ENCODE results near the gene RNF167. TPM values are rescaled to one million over a fixed set of nuclear protein-coding genes. Genes with fewer than 3 reads are reported as not detected.

The RNF167 gene
- 100.0 and 109 TPM in 2 replicates for total RNA-seq (2022)
- percentile 82 among the genes with signal in this experiment for Bru-seq, nascent RNA
- percentile 95 among the genes with signal in this experiment for BruChase-seq, experiment 1, labeled RNA remaining after a 6-hour chase
- percentile 86 among the genes with signal in this experiment for BruChase-seq, experiment 2, labeled RNA remaining after a 2-hour chase
- long read RNA-seq, transcript RNF167-211 (9 exons, 1,757 nt) = major isoform, 14 of 62 reads
- long read RNA-seq, transcript RNF167-201 (10 exons, 1,915 nt) = major isoform, 14 of 62 reads
- long read RNA-seq, partial matches to known transcripts = 3 of 62 reads
- long read RNA-seq, other reads (novel, unspliced or antisense) = 23 of 62 reads

DNA sequence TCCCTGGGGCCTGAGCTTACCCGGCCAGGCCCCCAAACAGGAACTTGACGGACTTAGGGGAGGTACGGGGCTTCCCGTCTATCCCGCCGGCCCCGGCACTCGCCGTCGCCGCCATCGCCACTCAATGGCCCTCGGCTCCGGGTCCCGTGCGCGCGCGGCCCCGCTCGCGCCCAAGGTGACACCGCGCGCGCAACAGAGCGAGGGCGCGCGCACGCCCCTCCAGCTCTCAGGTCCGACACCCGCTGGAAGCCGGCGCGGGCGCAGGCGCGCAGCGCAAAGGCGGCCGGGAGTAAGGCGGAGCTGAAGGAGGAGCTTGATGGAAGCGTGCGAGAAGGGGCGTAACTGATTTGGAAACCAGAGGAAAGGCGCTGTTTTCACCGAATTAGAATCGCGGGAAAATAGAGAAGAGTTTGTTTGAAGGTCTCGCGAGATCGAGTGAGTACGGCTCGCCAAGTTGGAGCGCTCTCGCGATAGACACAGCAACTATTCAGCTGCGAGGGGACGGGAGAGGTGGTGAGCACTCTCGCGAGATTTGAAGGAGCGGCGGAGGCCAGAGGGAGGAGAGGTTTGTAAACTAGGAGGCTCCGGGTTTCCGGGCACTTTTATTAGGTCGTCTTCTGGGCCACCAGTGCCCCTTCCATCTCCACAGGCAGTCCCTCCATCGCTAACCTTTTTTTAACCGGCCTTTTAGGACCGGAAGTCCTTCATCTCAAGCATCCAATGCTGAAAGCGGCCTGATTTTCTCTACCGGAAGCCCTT is at the start of gene RNF167, which contains the start of gene SLC25A11:
Gene RNF167, plus strand, starts transcription at position 473 of the 759 bp plus-strand sequence. CDS start 642 bp downstream, outside the sequence.
Gene SLC25A11, minus strand, starts transcription at position 251 of the 759 bp plus-strand sequence. Its CDS starts 136 bp downstream, at position 115.
- H3K27ac Mint-ChIP-seq (ENCODE audit: low read depth, unreplicated experiment) = peak within 1 kb of the TSS; percentile 98
- TF ChIP-seq, protein P1, sequence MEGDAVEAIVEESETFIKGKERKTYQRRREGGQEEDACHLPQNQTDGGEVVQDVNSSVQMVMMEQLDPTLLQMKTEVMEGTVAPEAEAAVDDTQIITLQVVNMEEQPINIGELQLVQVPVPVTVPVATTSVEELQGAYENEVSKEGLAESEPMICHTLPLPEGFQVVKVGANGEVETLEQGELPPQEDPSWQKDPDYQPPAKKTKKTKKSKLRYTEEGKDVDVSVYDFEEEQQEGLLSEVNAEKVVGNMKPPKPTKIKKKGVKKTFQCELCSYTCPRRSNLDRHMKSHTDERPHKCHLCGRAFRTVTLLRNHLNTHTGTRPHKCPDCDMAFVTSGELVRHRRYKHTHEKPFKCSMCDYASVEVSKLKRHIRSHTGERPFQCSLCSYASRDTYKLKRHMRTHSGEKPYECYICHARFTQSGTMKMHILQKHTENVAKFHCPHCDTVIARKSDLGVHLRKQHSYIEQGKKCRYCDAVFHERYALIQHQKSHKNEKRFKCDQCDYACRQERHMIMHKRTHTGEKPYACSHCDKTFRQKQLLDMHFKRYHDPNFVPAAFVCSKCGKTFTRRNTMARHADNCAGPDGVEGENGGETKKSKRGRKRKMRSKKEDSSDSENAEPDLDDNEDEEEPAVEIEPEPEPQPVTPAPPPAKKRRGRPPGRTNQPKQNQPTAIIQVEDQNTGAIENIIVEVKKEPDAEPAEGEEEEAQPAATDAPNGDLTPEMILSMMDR (IDR thresholded peaks at IDR 0.05; ENCODE audit: unreplicated experiment) = no peak
- no peaks in the 10 kb centered on the region for H3K27me3 Mint-ChIP-seq (ENCODE audit: insufficient read depth, unreplicated experiment)
- POLR2A ChIA-PET = interaction anchor here (0.6 to 21.5 kb wide), 29 partner anchors 10 to 1366 kb away, joined by 3 to 639 read pairs (median 6); partner anchors contain the start of genes ARRB2, CAMTA2, CHRNE and CYB5D2
- no peaks in the 10 kb centered on the region for H3K9me3 Mint-ChIP-seq (ENCODE audit: unreplicated experiment)
- peak within 1 kb of the TSS; percentile 91 for H3K4me3 Mint-ChIP-seq (ENCODE audit: unreplicated experiment)
- CTCF ChIA-PET = interaction anchor here (0.5 to 3.0 kb wide), 12 partner anchors 9 to 537 kb away, joined by 3 to 24 read pairs (median 3); partner anchors contain the start of gene PFN1
- H3K36me3 Mint-ChIP-seq (ENCODE audit: insufficient read depth, unreplicated experiment) = peaks cover 56% of the 10 kb centered on the region
- intact Hi-C loops (cut with micrococcal nuclease) = loop anchor here (1.0 to 2.0 kb wide), 2 partner anchors 19 to 31 kb away; no protein-coding TSS in a partner anchor
- peaks cover 43% of the 10 kb centered on the region for H3K4me1 Mint-ChIP-seq (ENCODE audit: insufficient read depth, unreplicated experiment)
- BruUV-seq (replicated peaks) = no TSS peak
- DNase-seq (ENCODE audit: unreplicated experiment) = peak; percentile 99

- Mint-ChIP-seq H3K4me3 (ENCODE audit: unreplicated experiment) (no peak overlapping the region), H3K9me3 (ENCODE audit: unreplicated experiment) (no peaks in the 10 kb centered on the region), H3K36me3 (ENCODE audit: insufficient read depth, unreplicated experiment) (peaks cover 78% of the 10 kb centered on the region), H3K27ac (ENCODE audit: low read depth, unreplicated experiment) (no peak overlapping the region), H3K27me3 (ENCODE audit: insufficient read depth, unreplicated experiment) (no peaks in the 10 kb centered on the region), H3K4me1 (ENCODE audit: insufficient read depth, unreplicated experiment) (no peaks in the 10 kb centered on the region)
- DNase-seq (ENCODE audit: unreplicated experiment) = no peak
- intact Hi-C loops (cut with micrococcal nuclease) = no loop called here
- no TSS peak for BruUV-seq (replicated peaks)
- ChIA-PET CTCF (interaction anchor here (0.6 to 12.8 kb wide), 7 partner anchors 10 to 189 kb away, joined by 3 to 88 read pairs (median 5); partner anchors contain the start of genes CHRNE, GLTPD2 and VMO1), POLR2A (interaction anchor here (0.6 to 2.0 kb wide), 6 partner anchors 9 to 160 kb away, joined by 3 to 5 read pairs (median 4); no protein-coding TSS in a partner anchor)
- TF ChIP-seq, protein P1 (IDR thresholded peaks at IDR 0.05; ENCODE audit: unreplicated experiment) = no peak
These were observed 48.4 kb upstream of the RNF167 start for GRCh38 chr17:4891411-4892410.

GRCh38 chr17:4892499-4893221 is 47.4 kb upstream of the RNF167 start:
- no peak overlapping the region for H3K4me3 Mint-ChIP-seq (ENCODE audit: unreplicated experiment)
- no peaks in the 10 kb centered on the region for H3K4me1 Mint-ChIP-seq (ENCODE audit: insufficient read depth, unreplicated experiment)
- intact Hi-C loops (cut with micrococcal nuclease) = no loop called here
- no peak for DNase-seq (ENCODE audit: unreplicated experiment)
- BruUV-seq (replicated peaks) = no TSS peak
- peaks cover 78% of the 10 kb centered on the region for H3K36me3 Mint-ChIP-seq (ENCODE audit: insufficient read depth, unreplicated experiment)
- H3K9me3 Mint-ChIP-seq (ENCODE audit: unreplicated experiment) = no peaks in the 10 kb centered on the region
- no peaks in the 10 kb centered on the region for H3K27me3 Mint-ChIP-seq (ENCODE audit: insufficient read depth, unreplicated experiment)
- TF ChIP-seq, protein P1 (IDR thresholded peaks at IDR 0.05; ENCODE audit: unreplicated experiment) = no peak
- POLR2A ChIA-PET = interaction anchor here (0.9 to 2.0 kb wide), 3 partner anchors 9 to 161 kb away, joined by 3 to 5 read pairs (median 4); no protein-coding TSS in a partner anchor
- no peak overlapping the region for H3K27ac Mint-ChIP-seq (ENCODE audit: low read depth, unreplicated experiment)
- CTCF ChIA-PET = interaction anchor here (0.6 to 1.0 kb wide), 2 partner anchors 58 to 190 kb away, joined by 3 read pairs; no protein-coding TSS in a partner anchor
